ENCODE data around the gene PITPNC1.

Gene PITPNC1

GRCh38 chr17:67656494-67657203 lies 279.6 kb downstream of the PITPNC1 start:
- TF ChIP-seq CTCF (IDR thresholded peaks at IDR 0.05; ENCODE audit: low read depth, low read length, missing control alignments) = no peak
- no peak overlapping the region for H3K4me3 ChIP-seq (replicated peaks; ENCODE audit: low read depth, low read length)
- no peak for DNase-seq (ENCODE audit: extremely low read depth, low read depth)

GRCh38 chr17:67657596-67657995 lies 280.5 kb downstream of the PITPNC1 start:
- DNase-seq (ENCODE audit: extremely low read depth, low read depth) = no peak
- no peak overlapping the region for H3K4me3 ChIP-seq (replicated peaks; ENCODE audit: low read depth, low read length)

GRCh38 chr17:67658265-67658664 lies 281.2 kb downstream of the PITPNC1 start:
- TF ChIP-seq CTCF (IDR thresholded peaks at IDR 0.05; ENCODE audit: low read depth, low read length, missing control alignments) = no peak
- H3K4me3 ChIP-seq (replicated peaks; ENCODE audit: low read depth, low read length) = no peak overlapping the region
- no peak for DNase-seq (ENCODE audit: extremely low read depth, low read depth)

More at GRCh38 chr17:67657596-67657995, 280.5 kb downstream of the PITPNC1 start:
- TF ChIP-seq CTCF (IDR thresholded peaks at IDR 0.05; ENCODE audit: low read depth, low read length, missing control alignments) = no peak

GRCh38 chr17:67659028-67659427 lies 281.9 kb downstream of the PITPNC1 start:
- TF ChIP-seq CTCF (IDR thresholded peaks at IDR 0.05; ENCODE audit: low read depth, low read length, missing control alignments) = no peak

GRCh38 chr17:67662712-67663111 lies 285.6 kb downstream of the PITPNC1 start:
- no peak for TF ChIP-seq CTCF (IDR thresholded peaks at IDR 0.05; ENCODE audit: low read depth, low read length, missing control alignments)
- no peak overlapping the region for H3K4me3 ChIP-seq (replicated peaks; ENCODE audit: low read depth, low read length)
- no peak for DNase-seq (ENCODE audit: extremely low read depth, low read depth)

More at GRCh38 chr17:67659028-67659427, 281.9 kb downstream of the PITPNC1 start:
- no peak for DNase-seq (ENCODE audit: extremely low read depth, low read depth)
- H3K4me3 ChIP-seq (replicated peaks; ENCODE audit: low read depth, low read length) = no peak overlapping the region

GRCh38 chr17:67663457-67663856 lies 286.4 kb downstream of the PITPNC1 start:
- TF ChIP-seq CTCF (IDR thresholded peaks at IDR 0.05; ENCODE audit: low read depth, low read length, missing control alignments) = no peak
- no peak for DNase-seq (ENCODE audit: extremely low read depth, low read depth)
- no peak overlapping the region for H3K4me3 ChIP-seq (replicated peaks; ENCODE audit: low read depth, low read length)

- no peak overlapping the region for H3K4me3 ChIP-seq (replicated peaks; ENCODE audit: low read depth, low read length)
- no peak for TF ChIP-seq CTCF (IDR thresholded peaks at IDR 0.05; ENCODE audit: low read depth, low read length, missing control alignments)
- DNase-seq (ENCODE audit: extremely low read depth, low read depth) = no peak
These were observed 288.9 kb downstream of the PITPNC1 start for GRCh38 chr17:67666028-67666427.
